HG03103 (cell line): Measurements from ENCODE around the gene SLC25A21.

Experiments
- ATAC-seq: cut with Tn5 transposase; IDR thresholded peaks from one replicate; pipeline ENCODE4 v1.9.1; 2021; ENCODE audit warnings: low read depth; ENCODE audit not compliant: unreplicated experiment

Gene SLC25A21

DNA sequence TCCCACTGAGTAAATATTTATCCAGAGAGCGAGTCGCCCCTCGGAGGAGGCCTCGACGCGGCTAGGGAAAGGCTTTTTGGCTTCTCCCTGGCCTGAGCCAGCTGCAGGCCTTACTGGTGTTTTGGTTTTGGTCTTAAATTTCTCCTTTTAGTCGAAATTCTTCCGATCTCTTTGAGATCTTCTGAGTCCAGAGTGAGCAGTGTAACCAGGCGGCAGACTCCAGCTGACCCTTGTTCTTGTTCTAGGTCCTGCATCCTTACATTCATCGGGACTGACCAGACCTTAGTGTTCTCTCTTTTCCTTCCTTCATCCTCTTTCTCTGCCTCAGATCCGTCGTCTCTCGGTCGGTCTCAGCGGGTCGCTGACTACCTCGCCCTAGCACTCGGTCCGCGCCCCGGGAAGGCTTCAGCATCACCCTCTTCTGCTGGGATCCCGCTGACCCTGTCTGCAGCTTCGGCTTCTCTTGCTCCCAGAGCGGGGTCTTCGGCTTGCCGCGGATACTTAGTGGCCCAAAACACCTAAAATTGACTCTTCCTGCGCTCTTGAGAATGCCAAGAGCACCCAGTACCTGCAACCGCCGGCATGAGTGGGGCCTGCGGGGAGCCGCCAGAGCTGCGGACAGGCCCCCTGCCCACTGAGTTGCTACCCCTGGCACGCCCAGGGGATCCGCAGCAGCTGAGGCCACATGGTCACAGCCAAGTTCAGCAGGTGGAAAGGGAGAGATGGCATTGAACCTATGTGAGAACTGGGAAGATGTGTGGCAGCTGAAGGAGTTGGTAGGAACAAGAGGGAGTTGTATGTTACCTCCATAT is 513.2 kb downstream of the SLC25A21 start:
- no peak for ATAC-seq

DNA sequence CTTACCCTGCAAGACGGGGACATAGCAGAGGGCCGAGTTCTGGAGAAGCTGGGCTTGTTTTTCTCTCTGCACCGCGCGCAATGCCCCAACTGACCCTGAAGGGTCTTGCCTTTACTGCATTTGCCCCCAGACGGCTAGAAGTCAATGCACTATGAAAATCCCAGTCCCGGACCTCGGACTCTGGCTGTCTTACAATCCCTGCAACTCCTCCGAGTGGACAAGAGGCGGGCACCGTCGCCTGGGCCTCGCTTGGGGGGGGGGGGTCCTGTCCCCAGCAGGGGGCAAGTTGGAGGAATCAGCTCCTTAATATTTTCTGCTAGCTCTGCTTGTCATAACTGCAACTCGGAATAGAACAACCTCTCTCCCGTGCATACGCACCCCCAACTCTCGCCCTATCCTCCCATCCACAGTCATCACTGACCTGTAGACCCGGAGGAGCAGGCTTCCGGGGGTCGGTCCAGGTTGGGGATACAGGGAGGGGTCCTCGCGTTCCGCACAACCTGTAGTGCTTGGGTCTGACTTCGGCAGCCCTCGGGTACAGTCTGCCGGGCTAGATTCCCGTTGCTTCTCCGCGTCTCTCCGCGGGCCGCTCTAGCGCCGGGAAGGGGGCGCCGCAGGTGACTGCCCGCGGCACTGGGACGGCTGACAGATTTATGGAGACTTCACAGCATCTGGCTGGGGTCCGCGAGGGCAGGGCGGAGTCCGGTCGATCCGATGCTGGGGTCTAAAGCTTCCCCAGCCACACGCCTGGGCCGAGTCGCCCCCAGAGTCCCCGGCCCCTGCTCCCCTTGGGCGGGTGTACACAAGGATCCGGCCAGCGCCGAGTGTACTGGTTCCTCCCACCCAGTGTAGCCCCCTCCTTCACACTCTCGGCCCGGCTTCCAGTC is 514.0 kb downstream of the SLC25A21 start:
- ATAC-seq: no peak

DNA sequence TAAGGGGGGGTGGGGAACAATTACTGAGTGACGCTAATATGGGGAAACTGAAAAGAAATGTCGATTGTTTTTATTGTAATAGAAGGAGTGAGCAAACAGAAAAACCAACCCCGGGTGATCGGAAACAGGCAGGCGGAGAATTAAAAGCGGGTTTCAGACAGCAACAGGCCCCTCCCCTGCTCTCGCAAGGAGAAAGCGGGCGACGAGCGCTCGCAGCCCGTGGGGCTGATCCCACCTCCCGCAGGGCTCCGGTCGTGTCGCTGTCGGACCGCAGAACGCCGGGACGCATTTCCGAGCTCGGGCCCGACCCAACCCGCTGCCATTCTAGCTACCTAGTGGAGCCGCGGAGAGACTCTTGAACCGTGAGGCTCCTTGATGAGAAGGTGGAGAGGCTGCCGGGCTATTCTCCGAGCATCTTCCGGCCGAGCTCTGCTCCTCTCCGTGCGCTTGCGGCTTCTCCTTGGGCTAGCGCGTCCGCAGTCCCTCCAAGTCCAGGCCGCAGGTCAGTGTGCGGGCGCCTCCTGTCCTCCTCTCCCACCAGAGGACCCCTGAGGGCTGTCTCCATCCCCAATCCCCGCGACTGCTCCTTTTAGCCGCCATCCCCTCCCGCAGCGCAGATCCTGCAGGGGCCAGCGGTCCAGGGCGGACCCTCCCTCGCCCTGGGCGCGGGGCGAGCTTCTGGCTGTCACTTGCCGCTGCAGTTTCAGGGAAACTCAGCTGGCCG is 514.8 kb downstream of the SLC25A21 start:
- no peak for ATAC-seq

DNA sequence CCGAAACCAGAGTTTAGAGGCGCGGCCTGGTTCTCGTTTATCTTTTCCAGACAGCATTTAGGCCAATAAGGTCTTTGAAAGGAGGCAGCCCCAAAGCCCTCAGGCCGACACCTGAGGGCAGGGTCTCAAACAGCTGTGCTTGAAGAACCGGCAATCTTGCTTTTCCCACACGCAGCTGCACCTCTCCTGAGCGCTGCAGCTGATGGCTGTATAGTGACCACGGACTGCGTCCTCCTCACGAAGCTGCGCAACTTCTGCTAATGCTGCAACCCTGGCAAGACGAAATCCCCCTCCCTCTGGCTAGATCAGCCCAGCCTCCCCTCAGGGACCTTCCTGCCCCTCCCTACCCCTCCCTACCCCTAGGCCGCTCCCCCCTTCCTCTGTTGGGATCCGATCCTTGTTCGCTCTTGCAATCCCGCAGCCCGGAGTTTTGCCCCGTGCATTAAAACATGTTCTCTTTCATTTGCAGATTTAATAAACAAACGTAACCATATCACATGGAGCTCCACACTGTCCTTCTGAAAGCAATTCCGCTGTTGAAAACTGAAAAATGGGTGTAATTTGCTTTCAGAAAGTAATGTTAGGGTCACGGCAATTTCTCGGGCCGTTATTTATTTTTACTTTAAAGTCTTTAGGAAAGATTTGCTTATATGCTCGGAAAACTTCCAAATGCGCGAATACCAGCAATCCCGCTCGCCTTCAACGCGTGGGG is 515.6 kb downstream of the SLC25A21 start:
- ATAC-seq: no peak

DNA sequence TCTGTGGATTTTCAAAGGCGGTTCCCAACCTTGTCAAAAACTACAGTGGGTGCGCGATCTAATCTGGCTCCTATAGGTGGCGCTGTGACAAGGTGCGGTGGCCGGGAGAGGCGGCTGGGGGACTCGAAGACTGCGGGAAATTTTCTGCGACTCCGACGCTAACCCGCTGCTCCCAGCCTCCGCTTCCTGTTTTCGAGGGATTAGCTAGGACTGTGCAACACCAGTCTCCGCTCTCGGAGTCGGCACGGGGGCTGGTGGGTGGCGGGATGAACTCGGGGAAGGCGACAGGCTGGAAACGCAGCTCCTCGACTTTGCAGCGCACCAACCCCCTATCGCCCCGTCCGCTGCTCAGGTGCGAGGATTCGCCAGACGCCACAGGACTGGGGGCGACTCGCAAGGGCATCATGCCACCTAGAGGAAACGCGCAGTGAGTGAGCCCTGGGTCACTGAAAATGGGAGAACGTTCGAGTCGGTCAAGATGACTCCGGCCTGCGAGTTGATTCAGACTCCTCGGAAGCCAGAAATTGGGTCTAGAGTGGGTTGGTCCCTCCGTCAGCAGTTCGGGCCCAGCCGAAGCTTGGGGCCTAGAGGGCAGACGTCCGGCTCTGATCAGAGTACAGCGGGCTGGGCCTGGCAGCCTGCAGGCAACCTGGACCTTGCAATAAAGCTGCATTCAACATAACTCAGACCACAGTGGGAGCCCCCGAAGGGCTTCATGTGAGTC is 516.3 kb downstream of the SLC25A21 start:
- no peak for ATAC-seq

DNA sequence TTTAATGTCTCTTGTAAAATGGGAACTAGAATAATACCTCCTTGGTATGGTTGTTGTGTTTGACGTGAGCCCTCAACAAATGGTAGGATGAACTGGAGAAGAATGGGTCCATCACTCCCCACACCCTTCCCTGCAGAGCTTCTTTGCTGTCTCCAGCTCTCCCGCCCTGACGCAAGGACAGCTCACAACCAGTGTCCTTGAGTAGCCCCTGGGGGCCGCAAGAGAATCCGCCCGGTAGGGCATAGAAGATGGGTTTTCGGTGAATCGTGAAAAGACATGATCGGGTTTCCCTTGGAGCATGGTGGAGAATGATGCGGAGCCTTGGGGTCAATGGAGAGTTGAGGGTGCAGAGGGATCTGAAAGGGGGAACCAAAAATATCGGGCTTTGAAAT is 516.8 kb downstream of the SLC25A21 start:
- ATAC-seq: no peak

GRCh38 chr14:36654794-36655381 is 517.5 kb downstream of the SLC25A21 start:
- no peak for ATAC-seq

- no peak for ATAC-seq
Observed at GRCh38 chr14:36653962-36654793, 518.2 kb downstream of the SLC25A21 start.

DNA sequence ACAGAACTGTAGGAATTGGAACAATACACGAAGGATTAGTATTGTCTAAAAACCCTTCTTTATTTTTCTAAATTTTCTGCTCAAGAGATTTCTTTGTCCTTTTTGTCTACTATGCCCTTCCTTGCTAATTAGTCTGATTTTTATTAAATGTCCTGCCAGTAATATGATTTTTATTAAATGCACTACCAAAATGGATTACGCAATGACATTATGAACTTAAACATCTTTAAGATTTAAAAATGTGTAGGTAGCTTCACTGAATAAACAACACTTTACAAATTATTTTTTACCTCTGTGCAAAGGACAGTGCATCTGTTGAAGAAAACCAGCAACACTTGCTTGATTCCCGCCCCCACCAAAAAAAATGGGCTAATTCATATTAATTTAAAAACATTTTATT is 519.0 kb downstream of the SLC25A21 start:
- no peak for ATAC-seq

- no peak for ATAC-seq
Observed at GRCh38 chr14:36652542-36653201, 519.7 kb downstream of the SLC25A21 start.

GRCh38 chr14:36649872-36650650 is 522.3 kb downstream of the SLC25A21 start:
- no peak for ATAC-seq

GRCh38 chr14:36647824-36648753 is 524.3 kb downstream of the SLC25A21 start:
- no peak for ATAC-seq

DNA sequence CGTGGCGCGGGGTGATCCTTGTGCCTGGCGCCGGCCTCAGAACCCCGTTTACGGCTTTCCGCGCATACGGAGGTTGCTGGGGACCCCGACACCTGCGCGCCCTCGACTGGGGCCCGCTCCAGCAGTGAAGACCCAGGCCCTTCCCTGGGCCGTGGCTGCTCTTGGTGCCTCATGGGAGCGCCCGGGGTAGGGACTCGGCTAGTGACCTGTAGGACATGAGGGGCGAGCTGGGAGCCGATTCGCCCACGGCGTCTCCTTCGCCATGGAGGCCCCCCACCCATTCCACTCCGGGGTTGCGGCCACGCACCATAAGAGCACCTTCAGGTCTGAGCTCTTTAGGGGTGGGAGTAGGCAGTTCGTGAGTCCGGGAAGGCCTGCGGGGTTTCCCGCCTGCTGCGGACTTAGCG is 525.0 kb downstream of the SLC25A21 start:
- no peak for ATAC-seq

DNA sequence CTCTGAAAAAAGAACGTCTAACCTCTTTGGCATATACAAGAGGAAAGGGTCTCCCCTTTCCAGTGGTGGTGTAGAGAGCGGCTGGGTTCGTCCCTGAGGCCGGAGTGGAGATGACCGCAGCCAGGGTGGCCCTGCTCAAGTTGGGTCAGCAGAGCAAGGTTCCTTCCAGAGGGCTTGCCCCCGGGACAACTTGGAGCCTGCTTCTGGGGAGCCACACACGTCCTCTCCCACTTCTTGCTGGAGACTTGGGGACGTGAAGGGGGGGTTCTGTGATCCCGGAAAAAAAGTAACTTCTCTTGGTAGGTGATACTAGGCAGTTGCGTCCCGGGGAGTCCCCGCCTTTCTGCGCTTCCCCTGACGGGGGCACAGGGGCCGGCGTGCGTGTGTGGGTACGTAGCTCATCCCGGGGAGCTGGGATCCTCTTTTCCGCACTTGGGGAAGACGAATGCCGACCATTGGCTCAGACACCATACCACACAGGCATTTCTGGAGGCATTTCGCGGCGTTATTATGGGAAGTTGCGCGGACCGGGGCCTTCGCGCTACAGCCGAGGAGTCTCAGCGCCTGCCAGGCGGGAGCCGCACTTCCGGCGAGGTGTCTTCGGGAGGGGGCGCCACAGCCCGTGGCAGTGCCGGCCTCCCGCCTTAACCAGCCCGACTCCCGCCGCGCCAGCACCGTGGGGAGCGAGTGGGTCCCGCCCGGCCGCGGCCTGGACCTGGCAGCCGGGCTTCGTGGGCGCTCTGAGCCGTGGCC is 525.6 kb downstream of the SLC25A21 start:
- ATAC-seq: no peak

GRCh38 chr14:36633580-36633979 is 538.8 kb downstream of the SLC25A21 start:
- ATAC-seq: no peak
